RWPE2 (cell line): Measurements from ENCODE around the gene THSD4.

Experiments
- ATAC-seq: fragments of 200-7000 bp; cut with Tn5 transposase; 3 replicates; pipeline ENCODE4 v1.9.1; 2021; ENCODE audit warnings: low read depth
- DNase-seq: peaks from one replicate; pipeline ENCODE4 v3.0.0-alpha.2; 2020; ENCODE audit warnings: low spot score
- H3K27ac ChIP-seq: fragments of 450-650 bp; 2 replicates; pipeline ENCODE4 v1.5.1; 2017; ENCODE audit warnings: mild to moderate bottlenecking; ENCODE audit not compliant: poor library complexity, severe bottlenecking
- H3K27me3 ChIP-seq: fragments of 250-450 bp; sonication (Bioruptor Pico); 2 replicates; pipeline ENCODE4 v1.5.1; 2021; ENCODE audit warnings: mild to moderate bottlenecking, moderate library complexity; ENCODE audit not compliant: insufficient read depth, poor library complexity, severe bottlenecking
- H3K36me3 ChIP-seq: fragments of 250-450 bp; sonication (Bioruptor Pico); 2 replicates; pipeline ENCODE4 v1.5.1; 2020; ENCODE audit warnings: low read depth, mild to moderate bottlenecking, moderate library complexity
- H3K4me1 ChIP-seq: fragments of 250-450 bp; sonication (Bioruptor Pico); 2 replicates; pipeline ENCODE4 v1.5.1; 2021; ENCODE audit warnings: mild to moderate bottlenecking, moderate library complexity; ENCODE audit not compliant: insufficient read depth, poor library complexity, severe bottlenecking
- H3K4me3 ChIP-seq: fragments of 250-450 bp; sonication (Bioruptor Pico); 2 replicates; pipeline ENCODE4 v1.5.1; 2021; ENCODE audit warnings: mild to moderate bottlenecking, moderate library complexity; ENCODE audit not compliant: severe bottlenecking
- H3K9me3 ChIP-seq: fragments of 250-450 bp; sonication (Bioruptor Pico); 2 replicates; pipeline ENCODE4 v1.5.1; 2021; ENCODE audit warnings: mild to moderate bottlenecking, moderate library complexity; ENCODE audit not compliant: severe bottlenecking
- CTCF ChIP-seq: fragments of 450-650 bp; IDR thresholded peaks from one replicate; pipeline ENCODE4 v1.5.1; 2017; ENCODE audit warnings: mild to moderate bottlenecking, moderate library complexity; ENCODE audit not compliant: poor library complexity, severe bottlenecking

THSD4 gene

GRCh38 chr15:71357967-71358366, 242.7 kb downstream of the THSD4 start:
- Histone ChIP-seq H3K9me3 (no peaks in the 10 kb centered on the region), H3K27ac (peak overlapping the region; percentile 45), H3K4me1 (peaks cover 30% of the 10 kb centered on the region), H3K4me3 (no peak overlapping the region), H3K27me3 (no peaks in the 10 kb centered on the region), H3K36me3 (peaks cover 25% of the 10 kb centered on the region)
- ATAC-seq: no peak
- no peak for TF ChIP-seq CTCF
- DNase-seq: no peak

- no peak for DNase-seq
- Histone ChIP-seq H3K4me1 (peaks cover 43% of the 10 kb centered on the region), H3K27ac (no peak overlapping the region), H3K27me3 (no peaks in the 10 kb centered on the region), H3K9me3 (no peaks in the 10 kb centered on the region), H3K4me3 (no peak overlapping the region), H3K36me3 (peaks cover 25% of the 10 kb centered on the region)
- no peak for TF ChIP-seq CTCF
- ATAC-seq: no peak
These were observed 244.0 kb downstream of the THSD4 start for GRCh38 chr15:71359246-71359645.

GRCh38 chr15:71362556-71362955, 247.3 kb downstream of the THSD4 start:
- H3K9me3 ChIP-seq: no peaks in the 10 kb centered on the region
- no peak overlapping the region for H3K27ac ChIP-seq
- TF ChIP-seq CTCF: no peak
- peaks cover 26% of the 10 kb centered on the region for H3K36me3 ChIP-seq
- peaks cover 21% of the 10 kb centered on the region for H3K4me1 ChIP-seq
- no peak for ATAC-seq
- H3K27me3 ChIP-seq: no peaks in the 10 kb centered on the region
- no peak overlapping the region for H3K4me3 ChIP-seq
- no peak for DNase-seq

GRCh38 chr15:71362987-71363968, 248.0 kb downstream of the THSD4 start:
- Histone ChIP-seq H3K27me3 (no peaks in the 10 kb centered on the region), H3K36me3 (peaks cover 26% of the 10 kb centered on the region), H3K9me3 (no peaks in the 10 kb centered on the region), H3K4me3 (no peak overlapping the region), H3K27ac (peak overlapping the region; percentile 30), H3K4me1 (peaks cover 21% of the 10 kb centered on the region)
- TF ChIP-seq CTCF: no peak
- DNase-seq (no peak), ATAC-seq (no peak; the same call in 2 of the 3 replicates)

- no peak for TF ChIP-seq CTCF
- DNase-seq (peak; percentile 86), ATAC-seq (peak; percentile 88)
- H3K4me1 ChIP-seq: peaks cover 21% of the 10 kb centered on the region
- no peaks in the 10 kb centered on the region for H3K9me3 ChIP-seq
- H3K27me3 ChIP-seq: no peaks in the 10 kb centered on the region
- peak overlapping the region; percentile 30 for H3K27ac ChIP-seq
- peaks cover 26% of the 10 kb centered on the region for H3K36me3 ChIP-seq
- no peak overlapping the region for H3K4me3 ChIP-seq
These were observed 248.9 kb downstream of the THSD4 start for GRCh38 chr15:71364117-71364584.
